H1 (cell line): ENCODE results near the gene C17orf113. TPM values are rescaled to one million over a fixed set of nuclear protein-coding genes. Genes with fewer than 3 reads are reported as not detected.

Source experiments
- CTCF ChIA-PET: fragments of 300-600 bp; sonication (Branson Sonifier 250); formaldehyde crosslinking; loops from one replicate; lab custom pipeline; 2021; ENCODE audit not compliant: partially characterized antibody; lab: Charles Lee
- POLR2A ChIA-PET: fragments of 300-600 bp; sonication (Branson Sonifier 250); formaldehyde crosslinking; loops from one replicate; lab custom pipeline; 2021; ENCODE audit warnings: inconsistent platforms; ENCODE audit not compliant: partially characterized antibody; lab: Charles Lee
- DNase-seq, 2 experiments: peaks; one replicate each; pipeline versions ENCODE4 v3.0.0 to v3.0.0-alpha.2; 2010 to 2022; ENCODE audit warnings: low spot score in 2 of 2, low read depth in 1 of 2, mixed read lengths in 1 of 2
- FAIRE-seq: peaks from 2 replicates; lab custom pipeline; 2011; peaks lifted over from hg19 to GRCh38; lab: Jason Lieb, UNC
- H2AFZ ChIP-seq: 2 replicates; pipeline ENCODE4 v1.8.1; 2012; ENCODE audit warnings: low read length, inconsistent platforms
- H2AK5ac ChIP-seq: 2 replicates; pipeline ENCODE4 v1.6.1; 2013; ENCODE audit warnings: low read depth, low read length
- H2BK120ac ChIP-seq: replicated peaks from 2 replicates; pipeline ENCODE3; 2013; ENCODE audit warnings: low read depth, low read length, inconsistent platforms
- H2BK12ac ChIP-seq: 2 replicates; pipeline ENCODE4 v1.6.1; 2013; ENCODE audit warnings: low read depth, low read length
- H2BK15ac ChIP-seq: 2 replicates; pipeline ENCODE4 v1.6.1; 2013; ENCODE audit warnings: low read length
- H2BK20ac ChIP-seq: 2 replicates; pipeline ENCODE4 v1.6.1; 2013; ENCODE audit warnings: low read length
- H2BK5ac ChIP-seq: 2 replicates; pipeline ENCODE4 v1.6.1; 2013; ENCODE audit warnings: low read depth, low read length
- H3K14ac ChIP-seq: 2 replicates; pipeline ENCODE4 v1.6.1; 2013; ENCODE audit warnings: inconsistent platforms; ENCODE audit not compliant: insufficient read length
- H3K18ac ChIP-seq: 2 replicates; pipeline ENCODE4 v1.6.1; 2013; ENCODE audit warnings: low read length; ENCODE audit errors: extremely low read depth
- H3K23ac ChIP-seq: 2 replicates; pipeline ENCODE4 v1.6.1; 2013; ENCODE audit warnings: inconsistent platforms; ENCODE audit not compliant: insufficient read length
- H3K23me2 ChIP-seq: 2 replicates; pipeline ENCODE4 v1.6.1; 2013; ENCODE audit warnings: low read depth, low read length
- H3K27ac ChIP-seq: 2 replicates; pipeline ENCODE4 v1.6.1; 2011; ENCODE audit warnings: low read depth, low read length, inconsistent platforms
- H3K27me3 ChIP-seq, 4 experiments: replicated peaks in 1 of 4; 1 replicate in 1 of 4; 2 replicates in 3 of 4; pipeline versions ENCODE4 v1.6.1 to v1.8.1; 2011 to 2013; ENCODE audit warnings: low read length in 3 of 4, mild to moderate bottlenecking in 3 of 4, inconsistent platforms in 2 of 4, mixed read lengths in 2 of 4, moderate library complexity in 1 of 4; ENCODE audit not compliant: control insufficient read depth in 3 of 4, insufficient read depth in 3 of 4; ENCODE audit errors: extremely low read depth in 1 of 4
- H3K36me3 ChIP-seq, 4 experiments: 2 replicates each; pipeline versions ENCODE4 v1.6.1 to v1.8.1; 2011 to 2013; ENCODE audit warnings: mild to moderate bottlenecking in 4 of 4, low read length in 3 of 4, moderate library complexity in 2 of 4, control low read depth in 1 of 4, inconsistent platforms in 1 of 4; ENCODE audit not compliant: insufficient read depth in 4 of 4, control insufficient read depth in 2 of 4
- H3K4ac ChIP-seq: replicated peaks from 2 replicates; pipeline ENCODE3; 2013; ENCODE audit warnings: low read length, low read depth, mixed read lengths, inconsistent platforms; ENCODE audit not compliant: insufficient read length
- H3K4me1 ChIP-seq, 4 experiments: replicated peaks in 1 of 4; 1 replicate in 1 of 4; 2 replicates in 3 of 4; pipeline versions ENCODE4 v1.6.1 to v1.8.1; 2011 to 2013; ENCODE audit warnings: low read length in 3 of 4, inconsistent platforms in 2 of 4, mixed read lengths in 1 of 4; ENCODE audit not compliant: insufficient read depth in 4 of 4, control insufficient read depth in 3 of 4
- H3K4me2 ChIP-seq, 2 experiments: 2 replicates each; pipeline versions ENCODE4 v1.6.1 to v1.8.1; 2011 to 2013; ENCODE audit warnings: low read depth in 2 of 2, low read length in 2 of 2, control low read depth in 1 of 2, inconsistent platforms in 1 of 2, mild to moderate bottlenecking in 1 of 2; ENCODE audit not compliant: insufficient read depth in 1 of 2
- H3K4me3 ChIP-seq, 4 experiments: fragments of 200-600, 300-600 bp in 1 of 4; sonication (generic), shearing (Covaris generic), sonication (Bioruptor Twin) in 1 of 4; 2 replicates each; pipeline versions ENCODE4 v1.5.1 to v1.8.1; 2011 to 2016; ENCODE audit warnings: low read length in 4 of 4, low read depth in 3 of 4, control low read depth in 2 of 4, inconsistent platforms in 2 of 4, mild to moderate bottlenecking in 2 of 4, mixed read lengths in 1 of 4, moderate library complexity in 1 of 4; ENCODE audit not compliant: insufficient read depth in 2 of 4; ENCODE audit errors: extremely low read depth in 1 of 4
- H3K56ac ChIP-seq: replicated peaks from 2 replicates; pipeline ENCODE3; 2013; ENCODE audit warnings: low read depth, mild to moderate bottlenecking, mixed read lengths, low read length, inconsistent platforms; ENCODE audit not compliant: insufficient read length
- H3K79me1 ChIP-seq: 2 replicates; pipeline ENCODE4 v1.6.1; 2013; ENCODE audit warnings: low read depth, low read length, control low read depth
- H3K79me2 ChIP-seq, 2 experiments: 2 replicates each; pipeline versions ENCODE4 v1.6.1 to v1.8.1; 2012 to 2013; ENCODE audit warnings: low read length in 2 of 2, mild to moderate bottlenecking in 2 of 2, inconsistent platforms in 1 of 2; ENCODE audit not compliant: insufficient read depth in 2 of 2, control insufficient read depth in 1 of 2
- H3K9ac ChIP-seq, 4 experiments: replicated peaks in 1 of 4; 1 replicate in 1 of 4; 2 replicates in 3 of 4; pipeline versions ENCODE4 v1.6.1 to v1.8.1; 2011 to 2013; ENCODE audit warnings: low read depth in 3 of 4, low read length in 3 of 4, control low read depth in 2 of 4, mild to moderate bottlenecking in 2 of 4, moderate library complexity in 2 of 4, inconsistent platforms in 1 of 4; ENCODE audit errors: extremely low read depth in 1 of 4
- H3K9me3 ChIP-seq, 2 experiments: 2 replicates each; pipeline versions ENCODE4 v1.6.1 to v1.8.1; 2012 to 2013; ENCODE audit warnings: mild to moderate bottlenecking in 2 of 2, moderate library complexity in 2 of 2, control low read depth in 1 of 2, inconsistent platforms in 1 of 2, low read depth in 1 of 2, low read length in 1 of 2, mixed read lengths in 1 of 2; ENCODE audit not compliant: insufficient read depth in 2 of 2
- H4K20me1 ChIP-seq, 2 experiments: replicated peaks in 1 of 2; 2 replicates each; pipeline versions ENCODE3 to v1.8.1; 2011 to 2013; ENCODE audit warnings: inconsistent platforms in 2 of 2, low read length in 2 of 2, mild to moderate bottlenecking in 1 of 2; ENCODE audit not compliant: insufficient read depth in 2 of 2, control insufficient read depth in 1 of 2
- H4K5ac ChIP-seq: 2 replicates; pipeline ENCODE4 v1.6.1; 2013; ENCODE audit warnings: low read length, low read depth, mixed read lengths, inconsistent platforms; ENCODE audit not compliant: insufficient read length
- H4K8ac ChIP-seq: 2 replicates; pipeline ENCODE4 v1.8.0; 2013; ENCODE audit warnings: mild to moderate bottlenecking, moderate library complexity, low read length, inconsistent platforms; ENCODE audit not compliant: insufficient read depth; ENCODE audit errors: extremely low read depth
- H4K91ac ChIP-seq: replicated peaks from 2 replicates; pipeline ENCODE3; 2013; ENCODE audit warnings: low read length, mixed read lengths, inconsistent platforms; ENCODE audit not compliant: insufficient read length
- E2F6 ChIP-seq: IDR thresholded peaks from 2 replicates; pipeline ENCODE4 v1.6.1; 2012; ENCODE audit warnings: inconsistent platforms
- GTF2F1 ChIP-seq: IDR thresholded peaks from 2 replicates; pipeline ENCODE4 v1.6.1; 2012; ENCODE audit warnings: low read depth, low read length, improper control_type of control experiment, borderline replicate concordance
- KDM5A ChIP-seq: fragments of 200-600 bp; IDR thresholded peaks from 2 replicates; pipeline ENCODE4 v1.7.1; 2012; ENCODE audit warnings: mild to moderate bottlenecking, low read length, inconsistent platforms, mixed read lengths
- MAX ChIP-seq: IDR thresholded peaks from 2 replicates; pipeline ENCODE4 v1.6.1; 2012; ENCODE audit warnings: inconsistent platforms
- RFX5 ChIP-seq: IDR thresholded peaks from 2 replicates; pipeline ENCODE4 v1.6.1; 2011; ENCODE audit warnings: low read depth, low read length, improper control_type of control experiment, borderline replicate concordance
- SP4 ChIP-seq: IDR thresholded peaks from 2 replicates; pipeline ENCODE4 v1.6.1; 2012; ENCODE audit warnings: low read length, inconsistent platforms
- SRF ChIP-seq: IDR thresholded peaks from 2 replicates; pipeline ENCODE4 v1.6.1; 2011; ENCODE audit warnings: mild to moderate bottlenecking, low read depth, low read length, moderate library complexity
- TAF7 ChIP-seq: optimal IDR thresholded peaks from 2 replicates; pipeline ENCODE3; 2011; ENCODE audit warnings: low read depth, mild to moderate bottlenecking, inconsistent platforms, low read length, moderate library complexity, borderline replicate concordance
- YY1 ChIP-seq: IDR thresholded peaks from 2 replicates; pipeline ENCODE4 v1.6.1; 2011; ENCODE audit warnings: low read depth, mild to moderate bottlenecking, low read length
- whole genome bisulfite sequencing, 2 experiments: shearing (Covaris generic) in 1 of 2; methylation state at CpG; one replicate each; pipeline versions ENCODE4 v1.1.6 to v1.1.7; 2013 to 2015; ENCODE audit warnings: low lambda C conversion rate in 2 of 2, mixed read lengths in 2 of 2, inconsistent platforms in 1 of 2, low coverage in 1 of 2, missing lambda C conversion rate in 1 of 2; ENCODE audit not compliant: insufficient replicate concordance in 2 of 2, insufficient coverage in 1 of 2, insufficient read length in 1 of 2; ENCODE audit errors: extremely low coverage in 1 of 2, missing lambda C conversion rate in 1 of 2; 5-methylcytosine and 5-hydroxymethylcytosine counted together
- polyA plus RNA-seq, 7 experiments: library from polyadenylated mRNA; depleted of rRNA in 3 of 7; stranded (reverse) in 5 of 7; unstranded in 2 of 7; fragments of >200 nt in 5 of 7; fragments of 200-250 nt in 2 of 7; gene quantifications; 1 replicate in 5 of 7; 2 replicates in 1 of 7; 4 replicates in 1 of 7; pipeline versions ENCODE4 v1.2.1 to v1.2.3, GENCODE V29; 2011 to 2013; ENCODE audit warnings: missing spikeins in 2 of 7, mixed read lengths in 2 of 7
- total RNA-seq: library from RNA; stranded (reverse); fragmentation: NEBNext Ultra II Directional; extraction: Animal tissue kit (Norgen Biotek cat#: 25700); gene quantifications from 2 replicates; pipeline ENCODE4 v1.2.1, GENCODE V29; 2021

C17orf113 gene
- total and polyA plus RNA-seq, 2 of the 8 experiments (the other 6 are each of a cell fraction or from before 2014, with no cell fraction given), result 1.0 to 1.4 TPM

- POLR2A ChIA-PET, result interaction anchor here (0.7 to 6.2 kb wide), 39 partner anchors 9 to 661 kb away, joined by 3 to 67 read pairs (median 4); partner anchors contain the start of genes ACLY, C17orf113, CNP and EIF1
- H3K79me2 ChIP-seq, result peaks cover 24 to 62% of the 10 kb centered on the region in 2 experiments
- H3K23ac ChIP-seq, result no peak within 1 kb of the TSS
- H3K56ac ChIP-seq, result peak within 1 kb of the TSS; percentile 95
- no peaks in the 10 kb centered on the region for H3K27me3 ChIP-seq
- H2BK15ac ChIP-seq, result peak within 1 kb of the TSS; percentile 100; the same call in 1 of the 2 replicates
- H4K5ac ChIP-seq, result peak within 1 kb of the TSS; percentile 100
- peak within 1 kb of the TSS; percentile 99 for H4K8ac ChIP-seq
- H2AFZ ChIP-seq, result peak within 1 kb of the TSS; percentile 18
- H3K18ac ChIP-seq, result peak within 1 kb of the TSS; percentile 99
- peak within 1 kb of the TSS; percentile 87 for H3K4ac ChIP-seq
- peaks cover 7 to 15% (median 10%) of the 10 kb centered on the region in 4 experiments for H3K4me1 ChIP-seq
- peak; percentile 78 to 88 for DNase-seq
- H2BK12ac ChIP-seq, result peak within 1 kb of the TSS; percentile 99
- CTCF ChIA-PET, result interaction anchor here (0.8 to 38.8 kb wide), 14 partner anchors 8 to 216 kb away, joined by 3 to 1084 read pairs (median 4); partner anchors contain the start of genes DHX58, HSPB9, KAT2A and KCNH4
- peaks cover 0 to 9% (median 2%) of the 10 kb centered on the region in 4 experiments; a peak in 4 of 8 replicates for H3K36me3 ChIP-seq
- H3K23me2 ChIP-seq, result peaks cover 19% of the 10 kb centered on the region
- H3K14ac ChIP-seq, result no peak within 1 kb of the TSS
- peak within 1 kb of the TSS; percentile 100 for H2BK5ac ChIP-seq
- H3K9ac ChIP-seq, result peak within 1 kb of the TSS; percentile 95 to 99 (median 97)
- H2AK5ac ChIP-seq, result peak within 1 kb of the TSS; percentile 29
- H2BK120ac ChIP-seq, result peak within 1 kb of the TSS; percentile 65
- H4K20me1 ChIP-seq, result no peaks in the 10 kb centered on the region
- no peak for FAIRE-seq
- peak within 1 kb of the TSS; percentile 98 for H3K27ac ChIP-seq
- peak within 1 kb of the TSS; percentile 100 for H4K91ac ChIP-seq
- peak within 1 kb of the TSS; percentile 85 to 99 (median 96) for H3K4me3 ChIP-seq
- no peaks in the 10 kb centered on the region for H3K9me3 ChIP-seq
- H3K79me1 ChIP-seq, result no peaks in the 10 kb centered on the region
- H3K4me2 ChIP-seq, result peak within 1 kb of the TSS; percentile 90
- no peak within 1 kb of the TSS for H2BK20ac ChIP-seq
- 2% methylated on average over 65 of the region's 70 CpGs; no CpG with 5 or more reads in 1 of the 2 experiments for WGBS, 2 experiments
- TF ChIP-seq KDM5A (0 out of 2 replicates have a peak, but pooled peaks have one; percentile 28), GTF2F1 (no peak), SP4 (no peak; the same call in 1 of the 2 replicates), SRF (no peak), TAF7 (peak; percentile 93), E2F6 (0 out of 2 replicates have a peak, but pooled peaks have one; percentile 16), MAX (0 out of 2 replicates have a peak, but pooled peaks have one; percentile 3), RFX5 (no peak), YY1 (peak; percentile 98)
Observed at GRCh38 chr17:42016941-42017865, 33.2 kb downstream of the C17orf113 start, which contains the start of gene DNAJC7. DNAJC7 (minus strand) TSS chr17:42017439; CDS start chr17:42017416, 23 bp downstream.
